ENCODE data around the gene CLEC14A.

Gene CLEC14A

GRCh38 chr14:38256533-38256840 is 594 bp upstream of the CLEC14A start:
- TF ChIP-seq, protein P1, sequence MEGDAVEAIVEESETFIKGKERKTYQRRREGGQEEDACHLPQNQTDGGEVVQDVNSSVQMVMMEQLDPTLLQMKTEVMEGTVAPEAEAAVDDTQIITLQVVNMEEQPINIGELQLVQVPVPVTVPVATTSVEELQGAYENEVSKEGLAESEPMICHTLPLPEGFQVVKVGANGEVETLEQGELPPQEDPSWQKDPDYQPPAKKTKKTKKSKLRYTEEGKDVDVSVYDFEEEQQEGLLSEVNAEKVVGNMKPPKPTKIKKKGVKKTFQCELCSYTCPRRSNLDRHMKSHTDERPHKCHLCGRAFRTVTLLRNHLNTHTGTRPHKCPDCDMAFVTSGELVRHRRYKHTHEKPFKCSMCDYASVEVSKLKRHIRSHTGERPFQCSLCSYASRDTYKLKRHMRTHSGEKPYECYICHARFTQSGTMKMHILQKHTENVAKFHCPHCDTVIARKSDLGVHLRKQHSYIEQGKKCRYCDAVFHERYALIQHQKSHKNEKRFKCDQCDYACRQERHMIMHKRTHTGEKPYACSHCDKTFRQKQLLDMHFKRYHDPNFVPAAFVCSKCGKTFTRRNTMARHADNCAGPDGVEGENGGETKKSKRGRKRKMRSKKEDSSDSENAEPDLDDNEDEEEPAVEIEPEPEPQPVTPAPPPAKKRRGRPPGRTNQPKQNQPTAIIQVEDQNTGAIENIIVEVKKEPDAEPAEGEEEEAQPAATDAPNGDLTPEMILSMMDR (IDR thresholded peaks at IDR 0.05) = no peak

DNA sequence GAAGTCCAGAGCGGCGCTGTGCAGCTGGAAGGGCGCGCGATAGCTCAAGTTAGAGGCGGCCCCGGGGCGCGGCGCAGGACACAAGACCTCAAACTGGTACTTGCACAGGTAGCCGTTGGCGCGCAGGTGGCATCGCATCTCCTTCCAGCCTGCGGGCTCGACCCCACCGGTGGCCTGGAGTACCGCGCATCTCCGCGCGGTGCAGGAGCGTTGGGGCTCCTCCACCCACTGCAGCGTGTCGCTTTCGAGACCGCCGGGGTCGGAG is 553 bp downstream of the CLEC14A start:
- TF ChIP-seq, protein P1 (IDR thresholded peaks at IDR 0.05) = no peak

DNA sequence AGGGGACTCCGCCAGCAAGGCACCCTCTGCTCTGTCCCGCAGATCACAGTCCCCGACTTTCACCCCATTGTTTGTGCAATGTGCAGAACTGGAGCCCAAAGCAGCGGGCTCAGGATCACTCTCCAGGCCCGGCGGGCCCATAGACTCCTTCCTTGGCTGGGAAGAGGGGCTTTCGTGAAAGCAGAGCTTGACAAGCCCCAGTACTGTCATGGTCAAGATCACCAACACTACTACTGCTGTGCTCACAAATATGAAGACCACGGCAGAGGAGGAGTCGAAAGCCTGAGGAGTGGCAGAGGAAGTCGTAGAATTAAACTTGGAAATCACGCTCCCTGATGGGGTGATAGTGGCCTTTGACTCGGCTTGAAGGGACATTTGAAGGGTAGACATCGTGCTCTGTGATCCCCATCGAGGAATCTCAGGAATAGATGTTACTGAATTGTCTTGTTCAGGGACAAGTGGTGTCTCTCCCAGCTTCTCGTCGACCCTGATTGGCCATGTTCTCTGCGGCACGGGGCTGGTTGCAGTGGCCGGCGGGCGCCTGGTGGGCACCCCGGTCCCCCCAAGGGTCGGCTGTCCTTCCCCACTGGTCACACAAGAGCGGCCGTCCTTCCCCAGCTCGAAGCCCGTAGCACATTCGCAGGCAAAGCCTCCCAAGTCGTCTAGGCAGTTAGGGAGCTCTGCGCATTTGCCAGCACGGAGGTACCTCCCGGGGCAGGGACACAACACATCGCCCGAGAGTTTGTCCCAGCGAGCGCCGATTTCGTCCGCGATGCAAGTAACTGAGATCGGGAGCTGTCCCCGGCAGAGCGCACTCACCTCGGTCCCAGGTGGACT is 1.1 kb downstream of the CLEC14A start:
- TF ChIP-seq, protein P1 (IDR thresholded peaks at IDR 0.05) = no peak

GRCh38 chr14:38253676-38254075 is 2.2 kb downstream of the CLEC14A start:
- TF ChIP-seq, protein P1 (IDR thresholded peaks at IDR 0.05) = no peak

DNA sequence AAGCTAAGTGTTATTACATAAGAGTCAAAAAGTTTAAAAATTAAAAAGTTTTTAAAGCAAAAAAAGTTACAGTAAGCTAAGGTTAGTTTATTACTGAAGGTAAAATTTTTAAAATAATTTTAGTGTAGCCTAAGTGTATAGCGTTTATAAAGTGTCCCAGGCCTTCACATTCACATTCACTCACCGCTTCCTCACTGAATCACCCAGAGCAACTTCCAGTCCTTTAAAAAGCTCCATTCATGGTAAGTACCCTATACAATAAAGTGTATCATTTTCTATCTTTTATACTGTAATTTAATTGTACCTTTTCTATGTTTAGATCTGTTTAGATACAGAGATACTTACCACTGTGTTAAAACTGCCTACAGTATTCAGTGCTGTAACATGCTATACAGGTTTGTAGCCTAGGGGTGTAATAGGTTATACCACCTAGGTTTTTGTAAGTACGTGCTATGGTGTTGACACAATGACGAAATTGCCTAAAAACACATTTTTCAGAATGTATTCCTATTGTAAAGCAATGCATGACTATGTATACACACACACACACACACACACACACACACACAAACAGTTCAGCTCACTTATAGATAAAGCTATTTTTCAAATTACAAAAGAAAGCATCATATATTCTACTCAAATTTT is 3.7 kb downstream of the CLEC14A start:
- TF ChIP-seq, protein P1 (IDR thresholded peaks at IDR 0.05) = no peak

- TF ChIP-seq, protein P1 (IDR thresholded peaks at IDR 0.05) = no peak
These were observed 5.6 kb downstream of the CLEC14A start for GRCh38 chr14:38250331-38250730.

DNA sequence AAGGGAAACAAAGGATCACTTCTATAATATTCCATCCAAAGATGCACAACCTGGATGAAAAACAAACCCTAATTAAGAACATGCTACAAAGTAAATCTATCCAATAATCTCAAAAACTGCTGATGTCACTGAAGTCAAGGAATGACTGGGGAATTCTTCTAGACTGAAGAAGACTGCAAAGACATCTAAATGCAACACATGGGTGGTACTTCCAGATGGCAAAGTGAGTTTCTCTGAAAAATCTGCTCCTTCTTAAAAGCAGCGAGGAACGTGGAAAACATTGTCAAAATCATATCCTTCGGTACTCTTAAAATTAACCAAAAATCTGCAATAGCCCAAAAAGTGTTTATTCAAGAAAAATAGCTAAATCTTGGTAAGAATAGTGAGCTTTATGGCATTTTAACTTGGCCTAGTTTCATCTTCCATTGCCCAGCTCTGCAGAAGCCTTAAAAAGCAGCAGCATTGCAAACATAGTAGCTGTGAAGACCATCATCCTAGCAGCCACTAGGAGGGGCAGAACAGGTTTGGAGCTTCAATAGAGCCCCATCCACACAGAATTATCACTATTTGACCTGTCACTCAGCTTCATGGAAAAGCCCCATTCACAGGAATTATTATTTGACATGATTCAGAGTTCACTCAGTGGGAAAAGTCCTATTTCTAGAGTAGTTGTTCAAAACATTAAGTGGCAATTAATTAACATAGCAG is 7.4 kb downstream of the CLEC14A start:
- TF ChIP-seq, protein P1 (IDR thresholded peaks at IDR 0.05) = no peak

Data from LNCAP (cell line).